ENCODE results near the gene ZBTB42.
"Not testable (repeated sequence)": the region's sequence is repeated elsewhere in the genome, so short reads cannot be mapped to it uniquely, and the experiment has no call there.

ZBTB42 gene

GRCh38 chr14:104822821-104823615, 22.1 kb downstream of the ZBTB42 start:
- no peak overlapping the region for H3K4me3 ChIP-seq (replicated peaks; ENCODE audit: low read depth, low read length)
- TF ChIP-seq, protein P1, sequence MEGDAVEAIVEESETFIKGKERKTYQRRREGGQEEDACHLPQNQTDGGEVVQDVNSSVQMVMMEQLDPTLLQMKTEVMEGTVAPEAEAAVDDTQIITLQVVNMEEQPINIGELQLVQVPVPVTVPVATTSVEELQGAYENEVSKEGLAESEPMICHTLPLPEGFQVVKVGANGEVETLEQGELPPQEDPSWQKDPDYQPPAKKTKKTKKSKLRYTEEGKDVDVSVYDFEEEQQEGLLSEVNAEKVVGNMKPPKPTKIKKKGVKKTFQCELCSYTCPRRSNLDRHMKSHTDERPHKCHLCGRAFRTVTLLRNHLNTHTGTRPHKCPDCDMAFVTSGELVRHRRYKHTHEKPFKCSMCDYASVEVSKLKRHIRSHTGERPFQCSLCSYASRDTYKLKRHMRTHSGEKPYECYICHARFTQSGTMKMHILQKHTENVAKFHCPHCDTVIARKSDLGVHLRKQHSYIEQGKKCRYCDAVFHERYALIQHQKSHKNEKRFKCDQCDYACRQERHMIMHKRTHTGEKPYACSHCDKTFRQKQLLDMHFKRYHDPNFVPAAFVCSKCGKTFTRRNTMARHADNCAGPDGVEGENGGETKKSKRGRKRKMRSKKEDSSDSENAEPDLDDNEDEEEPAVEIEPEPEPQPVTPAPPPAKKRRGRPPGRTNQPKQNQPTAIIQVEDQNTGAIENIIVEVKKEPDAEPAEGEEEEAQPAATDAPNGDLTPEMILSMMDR (IDR thresholded peaks at IDR 0.05; ENCODE audit: low read length, missing control alignments) = no peak
- DNase-seq (ENCODE audit: low read depth) = no peak

- DNase-seq (ENCODE audit: low read depth) = no peak
- TF ChIP-seq, protein P1 (IDR thresholded peaks at IDR 0.05; ENCODE audit: low read length, missing control alignments) = no peak
- H3K4me3 ChIP-seq (replicated peaks; ENCODE audit: low read depth, low read length) = no peak overlapping the region
Observed at GRCh38 chr14:104824353-104824997, 23.6 kb downstream of the ZBTB42 start.

- TF ChIP-seq, protein P1 (IDR thresholded peaks at IDR 0.05; ENCODE audit: low read length, missing control alignments) = peak; percentile 28
- H3K4me3 ChIP-seq (replicated peaks; ENCODE audit: low read depth, low read length) = peak overlapping the region; percentile 63
- DNase-seq (ENCODE audit: low read depth) = peak; percentile 79
Observed at GRCh38 chr14:104826189-104826860, 25.4 kb downstream of the ZBTB42 start.

- peak overlapping the region; percentile 49 for H3K4me3 ChIP-seq (replicated peaks; ENCODE audit: low read depth, low read length)
- TF ChIP-seq, protein P1 (IDR thresholded peaks at IDR 0.05; ENCODE audit: low read length, missing control alignments) = no peak
- no peak for DNase-seq (ENCODE audit: low read depth)
Observed at GRCh38 chr14:104826861-104827176, 25.9 kb downstream of the ZBTB42 start.

- peak; percentile 35 for DNase-seq (ENCODE audit: low read depth)
- TF ChIP-seq, protein P1 (IDR thresholded peaks at IDR 0.05; ENCODE audit: low read length, missing control alignments) = peak; percentile 47
- peak overlapping the region; percentile 49 for H3K4me3 ChIP-seq (replicated peaks; ENCODE audit: low read depth, low read length)
Observed at GRCh38 chr14:104827177-104828055, 26.5 kb downstream of the ZBTB42 start.

DNA sequence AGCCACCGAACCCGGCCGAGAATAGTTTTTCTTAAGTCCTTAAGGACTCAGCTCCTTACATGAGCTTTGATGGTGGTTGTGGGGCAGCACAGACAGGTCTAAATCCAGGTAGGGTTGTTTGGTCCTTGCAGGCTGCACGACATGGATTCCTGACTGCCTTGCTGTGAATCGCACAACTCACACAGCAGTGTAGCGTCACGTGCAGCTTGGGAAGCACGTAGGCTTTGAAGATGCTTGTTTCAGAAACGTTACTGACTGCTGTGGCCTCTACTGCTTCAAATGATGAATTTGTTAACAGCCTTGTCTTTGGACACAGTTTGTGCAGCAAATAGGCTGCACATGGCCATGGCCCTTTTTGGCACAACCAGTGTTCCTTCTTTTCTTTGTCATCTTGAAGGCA, 29.9 kb downstream of the ZBTB42 start:
- TF ChIP-seq, protein P1 (IDR thresholded peaks at IDR 0.05; ENCODE audit: low read length, missing control alignments) = no peak
- no peak overlapping the region for H3K4me3 ChIP-seq (replicated peaks; ENCODE audit: low read depth, low read length)
- no peak for DNase-seq (ENCODE audit: low read depth)

DNA sequence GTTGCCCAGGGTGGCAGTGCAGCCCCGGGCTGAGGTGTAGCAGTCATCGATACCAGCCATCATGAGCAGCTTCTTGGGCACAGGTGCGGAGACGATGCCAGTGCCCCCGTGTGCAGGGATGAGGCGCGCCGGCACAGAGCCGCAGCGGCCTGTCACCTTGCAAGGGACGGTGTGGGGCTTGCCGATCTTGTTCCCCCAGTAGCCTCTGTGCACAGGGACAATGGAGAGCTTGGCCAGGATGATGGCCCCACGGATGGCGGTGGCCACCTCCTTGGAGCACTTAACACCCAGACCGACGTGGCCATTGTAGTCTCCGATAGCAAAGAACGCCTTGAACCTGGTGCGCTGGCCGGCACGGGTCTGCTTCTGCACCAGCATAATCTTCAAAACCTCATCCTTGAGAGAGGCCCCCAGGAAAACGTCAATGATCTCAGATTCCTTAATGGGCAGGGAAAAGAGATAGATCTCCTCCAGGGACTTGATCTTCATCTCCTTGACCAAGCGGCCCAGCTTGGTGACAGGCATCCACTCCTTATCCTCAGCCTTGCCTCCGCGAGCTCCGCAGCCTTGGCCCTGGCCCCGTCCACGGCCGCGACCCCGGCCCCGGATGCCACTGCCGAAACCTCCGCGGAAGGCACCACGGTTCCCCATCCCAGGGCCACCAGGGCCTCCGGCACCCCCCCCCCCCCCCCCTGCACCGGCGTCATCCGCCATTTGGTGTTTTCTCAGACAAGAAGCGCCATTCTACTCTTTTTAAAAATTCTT, 35.5 kb downstream of the ZBTB42 start:
- DNase-seq (ENCODE audit: low read depth); H3K4me3 ChIP-seq (replicated peaks; ENCODE audit: low read depth, low read length): not testable (repeated sequence)
